ENCODE results near the gene TJP1. TPM values are rescaled to one million over a fixed set of nuclear protein-coding genes. Genes with fewer than 3 reads are reported as not detected.

The TJP1 gene
- total RNA-seq, 1 donor from 2014 or later = 91.7 TPM

GRCh38 chr15:29688506-29689286 is 133.6 kb downstream of the TJP1 start:
- no peak for DNase-seq (ENCODE audit: low spot score)
- Mint-ChIP-seq H3K9me3 (ENCODE audit: low read depth) (peaks cover 2% of the 10 kb centered on the region), H3K36me3 (ENCODE audit: low read depth) (peaks cover 1% of the 10 kb centered on the region), H3K27me3 (ENCODE audit: low read depth) (no peaks in the 10 kb centered on the region), H3K4me1 (ENCODE audit: low read depth) (peaks cover 31% of the 10 kb centered on the region), H3K4me3 (ENCODE audit: unreplicated experiment) (no peak overlapping the region), H3K27ac (ENCODE audit: unreplicated experiment) (no peak overlapping the region)
- TF ChIP-seq CTCF (IDR thresholded peaks at IDR 0.05) = no peak

DNA sequence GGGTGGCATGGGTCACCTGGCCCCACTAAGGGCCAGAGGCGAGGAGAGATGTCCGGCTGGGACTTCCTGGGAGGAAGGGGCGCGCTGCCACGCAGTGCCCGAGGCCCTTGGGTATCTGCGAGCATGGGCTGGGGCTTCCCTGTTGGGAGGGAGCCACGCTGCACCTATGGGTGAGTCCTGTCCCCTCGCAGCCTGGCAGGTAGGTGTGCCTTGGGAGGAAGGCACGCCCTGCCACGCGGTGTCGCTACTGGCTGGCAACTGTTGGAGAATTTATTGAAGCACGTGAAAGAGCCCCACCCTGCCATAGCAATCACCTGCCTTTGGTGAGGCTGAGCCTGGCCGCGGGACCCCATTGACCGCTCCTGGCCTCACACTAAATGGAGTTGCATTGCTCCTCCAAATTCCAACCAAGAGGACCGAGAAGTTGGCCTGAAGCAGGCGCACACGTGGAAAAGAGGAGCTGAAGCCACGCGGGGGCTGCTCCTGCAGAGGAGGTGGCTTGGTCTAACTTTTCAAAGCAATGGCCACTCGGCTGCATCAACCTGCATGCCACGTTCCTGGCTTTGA is 134.2 kb downstream of the TJP1 start:
- no peak for DNase-seq (ENCODE audit: low spot score)
- peaks cover 1% of the 10 kb centered on the region for H3K36me3 Mint-ChIP-seq (ENCODE audit: low read depth)
- H3K9me3 Mint-ChIP-seq (ENCODE audit: low read depth) = peaks cover 2% of the 10 kb centered on the region
- peaks cover 25% of the 10 kb centered on the region for H3K4me1 Mint-ChIP-seq (ENCODE audit: low read depth)
- TF ChIP-seq CTCF (IDR thresholded peaks at IDR 0.05) = no peak
- no peak overlapping the region for H3K27ac Mint-ChIP-seq (ENCODE audit: unreplicated experiment)
- H3K27me3 Mint-ChIP-seq (ENCODE audit: low read depth) = no peaks in the 10 kb centered on the region
- H3K4me3 Mint-ChIP-seq (ENCODE audit: unreplicated experiment) = no peak overlapping the region

DNA sequence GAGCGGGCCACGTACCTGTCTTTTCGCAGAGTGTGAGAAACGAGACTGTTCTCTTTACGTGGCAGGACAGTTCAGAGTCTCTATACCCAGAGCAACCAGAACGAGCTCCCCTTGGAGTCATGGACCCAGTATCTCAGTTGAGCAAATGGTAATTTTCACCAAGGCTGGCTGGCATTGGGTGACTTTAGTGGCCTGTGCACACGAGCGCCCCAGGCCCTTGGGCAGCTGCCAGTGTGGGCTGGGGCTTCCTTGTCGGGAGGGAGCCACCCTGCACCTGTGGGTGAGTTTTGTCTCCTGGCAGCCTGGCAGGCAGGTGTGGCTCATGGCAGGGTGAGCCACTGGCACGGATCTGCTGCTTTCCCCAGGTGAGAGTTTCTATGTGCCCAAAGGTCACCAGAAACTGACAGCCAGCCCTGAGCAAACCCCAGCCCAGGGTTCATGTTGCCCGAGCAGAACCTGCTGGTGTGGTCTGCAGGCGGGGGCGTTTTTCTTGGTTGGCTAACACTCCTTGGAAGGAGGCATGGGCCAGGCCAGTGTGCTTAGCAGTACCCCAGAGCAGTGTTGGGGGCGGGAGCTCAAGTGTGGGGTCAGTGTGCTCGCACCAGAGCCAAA is 135.0 kb downstream of the TJP1 start:
- no peaks in the 10 kb centered on the region for H3K27me3 Mint-ChIP-seq (ENCODE audit: low read depth)
- no peak for DNase-seq (ENCODE audit: low spot score)
- TF ChIP-seq CTCF (IDR thresholded peaks at IDR 0.05) = no peak
- H3K4me1 Mint-ChIP-seq (ENCODE audit: low read depth) = peaks cover 18% of the 10 kb centered on the region
- H3K36me3 Mint-ChIP-seq (ENCODE audit: low read depth) = peaks cover 1% of the 10 kb centered on the region
- no peak overlapping the region for H3K4me3 Mint-ChIP-seq (ENCODE audit: unreplicated experiment)
- H3K9me3 Mint-ChIP-seq (ENCODE audit: low read depth) = peaks cover 2% of the 10 kb centered on the region
- H3K27ac Mint-ChIP-seq (ENCODE audit: unreplicated experiment) = no peak overlapping the region

DNA sequence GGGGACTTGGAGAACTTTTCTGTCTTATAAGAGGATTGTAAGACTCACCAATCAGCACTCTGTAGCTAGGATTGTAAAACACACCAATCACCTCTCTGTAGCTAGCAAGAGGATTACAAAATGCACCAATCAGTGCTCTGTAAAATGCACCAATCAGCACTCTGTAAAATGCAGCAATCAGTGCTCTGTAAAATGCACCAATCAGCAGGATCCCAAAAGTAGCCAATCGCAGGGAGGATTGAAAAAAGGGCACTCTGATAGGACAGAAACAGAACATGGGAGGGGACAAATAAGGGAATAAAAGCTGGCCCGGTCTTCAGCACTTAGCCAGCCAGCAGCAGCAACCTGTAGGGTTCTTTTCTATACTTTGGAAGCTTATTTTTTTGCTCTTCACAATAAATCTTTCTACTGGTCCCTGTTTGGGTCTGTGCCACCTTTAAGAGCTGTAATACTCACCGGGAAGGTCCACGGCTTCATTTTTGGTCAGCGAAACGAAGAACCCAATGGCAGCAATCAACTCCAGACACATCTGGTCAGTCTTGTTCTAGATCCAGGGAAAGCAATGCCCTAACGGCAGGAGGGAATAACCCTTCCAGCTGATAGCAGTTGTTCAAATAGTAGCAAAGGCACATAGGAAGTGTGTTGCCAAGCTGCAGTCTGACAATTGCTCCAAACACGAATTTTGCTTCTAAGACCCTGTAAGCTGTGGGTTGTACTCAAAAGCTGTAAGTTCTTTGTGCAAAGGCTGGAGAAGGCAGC is 135.6 kb downstream of the TJP1 start:
- no peak overlapping the region for H3K4me3 Mint-ChIP-seq (ENCODE audit: unreplicated experiment)
- peaks cover 1% of the 10 kb centered on the region for H3K36me3 Mint-ChIP-seq (ENCODE audit: low read depth)
- no peaks in the 10 kb centered on the region for H3K27me3 Mint-ChIP-seq (ENCODE audit: low read depth)
- no peak for TF ChIP-seq CTCF (IDR thresholded peaks at IDR 0.05)
- H3K4me1 Mint-ChIP-seq (ENCODE audit: low read depth) = peaks cover 17% of the 10 kb centered on the region
- peaks cover 2% of the 10 kb centered on the region for H3K9me3 Mint-ChIP-seq (ENCODE audit: low read depth)
- DNase-seq (ENCODE audit: low spot score) = no peak
- no peak overlapping the region for H3K27ac Mint-ChIP-seq (ENCODE audit: unreplicated experiment)

- peaks cover 13% of the 10 kb centered on the region for H3K4me1 Mint-ChIP-seq (ENCODE audit: low read depth)
- no peaks in the 10 kb centered on the region for H3K27me3 Mint-ChIP-seq (ENCODE audit: low read depth)
- no peak overlapping the region for H3K27ac Mint-ChIP-seq (ENCODE audit: unreplicated experiment)
Observed at GRCh38 chr15:29686079-29686425, 136.2 kb downstream of the TJP1 start.

More at GRCh38 chr15:29686079-29686425, 136.2 kb downstream of the TJP1 start:
- H3K4me3 Mint-ChIP-seq (ENCODE audit: unreplicated experiment) = no peak overlapping the region
- H3K9me3 Mint-ChIP-seq (ENCODE audit: low read depth) = peaks cover 2% of the 10 kb centered on the region
- no peaks in the 10 kb centered on the region for H3K36me3 Mint-ChIP-seq (ENCODE audit: low read depth)
- no peak for TF ChIP-seq CTCF (IDR thresholded peaks at IDR 0.05)
- no peak for DNase-seq (ENCODE audit: low spot score)
